H54 (cell line): ENCODE measurements around the gene RUFY1.
"Not testable (repeated sequence)": the region's sequence is repeated elsewhere in the genome, so short reads cannot be mapped to it uniquely, and the experiment has no call there.

Experiments
- DNase-seq: peaks from one replicate; pipeline ENCODE4 v3.0.0; 2011; ENCODE audit warnings: low spot score, mixed read lengths; ENCODE audit not compliant: insufficient read length
- FAIRE-seq: peaks from 3 replicates; lab custom pipeline; 2011; peaks lifted over from hg19 to GRCh38; lab: Jason Lieb, UNC
- POLR2A ChIP-seq: IDR thresholded peaks from 2 replicates; pipeline ENCODE4 v1.6.1; 2011; ENCODE audit warnings: low read depth, mild to moderate bottlenecking, low read length

RUFY1 gene

GRCh38 chr5:179526978-179527377 is 23.4 kb upstream of the RUFY1 start:
- no peak for DNase-seq
- FAIRE-seq = no peak
- no peak for TF ChIP-seq POLR2A

DNA sequence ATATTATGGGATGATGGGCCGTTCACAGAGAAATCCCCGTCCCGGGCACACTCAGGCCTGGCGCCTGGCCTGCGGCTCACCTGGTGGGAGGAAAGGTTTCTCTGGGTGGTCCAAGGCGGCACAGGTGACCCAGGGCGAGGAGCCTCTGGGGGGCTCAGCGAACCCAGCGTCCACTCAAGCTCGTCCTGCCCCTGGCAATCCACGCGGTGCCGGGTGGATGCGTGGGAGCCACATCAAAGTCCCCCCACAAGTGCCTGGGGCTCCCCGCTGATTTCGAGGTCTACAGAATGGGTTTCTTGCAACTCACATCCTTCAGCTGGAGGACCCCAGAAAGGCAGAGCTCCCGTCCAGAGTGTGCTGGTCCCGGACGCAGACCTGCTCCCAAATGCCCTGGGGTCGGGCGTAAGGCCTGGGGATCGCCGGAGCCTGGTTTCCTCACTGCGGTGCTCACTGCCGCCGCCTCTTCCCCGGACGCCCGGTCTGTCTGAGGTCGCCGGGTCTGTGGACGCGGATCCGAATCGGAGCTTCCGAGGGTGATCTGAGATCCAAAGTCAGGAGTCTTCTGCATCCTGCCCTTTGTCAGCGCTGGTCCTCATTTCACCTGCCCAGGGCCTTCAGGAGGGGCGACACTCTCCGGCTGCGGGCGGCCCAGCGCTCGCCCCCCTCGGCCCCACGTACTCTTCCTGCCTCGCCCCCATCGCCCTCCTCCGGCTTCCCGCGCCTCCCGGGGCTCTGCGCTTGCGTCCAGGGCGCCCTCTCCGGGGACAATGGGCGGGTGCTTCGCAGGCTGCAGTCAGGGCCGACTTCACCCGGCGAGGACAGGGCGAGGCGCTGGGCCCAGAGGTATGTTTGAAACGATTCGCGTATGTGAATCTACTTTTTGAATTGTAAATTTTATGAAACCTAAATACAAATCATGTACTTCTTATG is 20.0 kb upstream of the RUFY1 start:
- DNase-seq = no peak
- FAIRE-seq = no peak
- no peak for TF ChIP-seq POLR2A

DNA sequence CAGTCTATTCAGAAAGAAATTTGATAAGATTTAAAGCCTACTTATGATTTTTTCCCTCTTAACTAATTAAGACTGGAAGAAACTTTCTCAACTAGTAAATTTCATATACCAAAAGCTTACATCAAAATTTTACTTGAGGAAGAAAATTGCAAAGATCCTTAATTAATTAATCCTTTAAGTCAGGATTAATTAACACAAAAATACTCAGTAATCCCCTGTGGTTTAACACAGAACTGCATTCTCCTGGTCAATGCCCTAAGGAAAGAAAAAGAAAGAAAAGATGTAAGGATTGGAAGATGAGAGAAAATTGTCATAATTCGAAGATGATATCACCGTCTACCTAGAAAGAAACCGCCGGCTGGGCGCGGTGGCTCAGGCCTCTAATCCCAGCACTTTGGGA is 17.3 kb upstream of the RUFY1 start:
- no peak for TF ChIP-seq POLR2A
- DNase-seq = no peak
- FAIRE-seq = no peak

DNA sequence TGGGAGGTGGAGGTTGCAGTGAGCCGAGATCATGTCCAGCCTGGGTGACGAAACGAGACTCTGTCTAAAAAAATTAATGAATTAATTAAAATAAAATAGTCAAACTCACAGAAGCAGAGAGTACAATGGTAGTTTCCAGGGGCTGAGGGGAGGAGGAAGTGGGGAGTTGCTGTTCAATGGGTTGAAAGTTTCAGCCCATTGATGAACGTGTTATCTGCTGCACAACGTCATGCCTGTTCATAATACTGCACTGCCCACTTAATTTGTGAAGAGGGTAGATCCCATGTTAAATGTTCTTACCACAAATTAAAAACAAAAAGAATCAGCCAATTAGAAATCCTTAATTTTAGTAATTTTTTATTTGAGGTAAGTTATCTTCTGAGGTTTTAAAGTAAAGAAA is 16.4 kb upstream of the RUFY1 start:
- no peak for DNase-seq
- no peak for FAIRE-seq
- no peak for TF ChIP-seq POLR2A

DNA sequence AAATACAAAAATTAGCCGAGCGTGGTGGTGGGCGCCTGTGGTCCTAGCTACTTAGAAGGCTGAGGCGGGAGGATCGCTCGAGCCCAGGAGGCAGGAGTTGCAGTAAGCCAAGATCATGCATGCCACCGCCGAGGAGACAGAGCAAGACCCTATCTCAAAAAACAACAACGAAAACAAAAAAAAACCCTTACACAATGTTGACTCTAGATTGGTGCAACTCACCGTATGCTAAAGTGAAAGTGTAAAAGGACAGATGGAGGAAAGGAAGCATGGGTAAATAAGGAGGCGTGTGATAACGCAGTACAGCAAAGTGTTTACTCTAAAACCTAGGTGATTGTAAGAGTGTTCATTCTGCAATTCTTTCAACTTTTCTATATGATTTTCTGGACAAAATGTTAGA is 15.9 kb upstream of the RUFY1 start:
- FAIRE-seq (no peak), DNase-seq (no peak)
- TF ChIP-seq POLR2A = no peak

- no peak for TF ChIP-seq POLR2A
- no peak for DNase-seq
- no peak for FAIRE-seq
These were observed 13.7 kb upstream of the RUFY1 start for GRCh38 chr5:179536676-179537075.

GRCh38 chr5:179542170-179542569 is 8.2 kb upstream of the RUFY1 start:
- DNase-seq (no peak), FAIRE-seq (no peak)
- TF ChIP-seq POLR2A = no peak

GRCh38 chr5:179543275-179543674 is 7.1 kb upstream of the RUFY1 start:
- FAIRE-seq = not testable (repeated sequence)

GRCh38 chr5:179553006-179553405 is 2.7 kb downstream of the RUFY1 start:
- FAIRE-seq (no peak), DNase-seq (no peak)
- no peak for TF ChIP-seq POLR2A

More at GRCh38 chr5:179543275-179543674, 7.1 kb upstream of the RUFY1 start:
- not testable (repeated sequence) for DNase-seq

DNA sequence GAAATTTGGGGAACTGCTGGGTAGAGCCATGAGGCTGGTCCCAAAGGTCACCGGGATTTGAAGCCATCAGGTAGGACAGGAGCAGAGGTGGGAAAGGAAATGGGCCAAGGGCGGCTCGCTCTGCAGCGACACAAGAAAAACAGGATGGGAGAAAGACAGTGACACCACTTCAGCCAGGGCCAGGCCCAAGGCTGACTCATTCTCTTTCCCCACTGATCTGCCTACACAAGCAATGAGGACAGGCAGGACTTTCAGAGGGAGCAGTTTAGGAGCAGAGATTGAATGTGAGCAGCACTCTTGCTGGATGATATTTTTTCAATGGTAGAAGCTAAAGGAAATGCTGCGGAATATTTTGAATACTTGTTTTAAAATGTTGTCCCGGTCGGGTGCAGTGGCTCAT is 3.5 kb downstream of the RUFY1 start:
- TF ChIP-seq POLR2A = 0 out of 2 replicates have a peak, but pooled peaks have one; percentile 18

DNA sequence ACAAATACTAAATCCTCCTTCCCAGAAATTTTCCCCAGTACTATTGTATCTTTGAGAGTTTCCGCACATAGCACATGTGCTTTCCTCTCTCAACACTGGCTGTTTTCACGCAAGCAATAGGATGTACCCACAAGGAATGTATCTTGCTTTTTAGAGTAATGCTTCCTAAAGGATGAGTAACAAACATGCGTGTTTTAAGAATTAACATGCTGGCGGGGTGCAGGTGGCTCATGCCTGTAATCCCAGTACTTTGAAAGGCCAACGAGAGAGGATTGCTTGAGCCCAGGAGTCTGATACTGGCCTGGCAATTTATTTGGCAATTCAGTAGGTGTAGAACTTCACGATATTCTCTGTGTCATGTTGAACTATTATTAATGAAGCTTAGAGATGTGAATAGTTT is 4.6 kb downstream of the RUFY1 start:
- no peak for TF ChIP-seq POLR2A
- no peak for FAIRE-seq
- DNase-seq = no peak

More for the DNA sequence above, 3.5 kb downstream of the RUFY1 start:
- DNase-seq = peak; percentile 77
- peak; percentile 27 for FAIRE-seq

DNA sequence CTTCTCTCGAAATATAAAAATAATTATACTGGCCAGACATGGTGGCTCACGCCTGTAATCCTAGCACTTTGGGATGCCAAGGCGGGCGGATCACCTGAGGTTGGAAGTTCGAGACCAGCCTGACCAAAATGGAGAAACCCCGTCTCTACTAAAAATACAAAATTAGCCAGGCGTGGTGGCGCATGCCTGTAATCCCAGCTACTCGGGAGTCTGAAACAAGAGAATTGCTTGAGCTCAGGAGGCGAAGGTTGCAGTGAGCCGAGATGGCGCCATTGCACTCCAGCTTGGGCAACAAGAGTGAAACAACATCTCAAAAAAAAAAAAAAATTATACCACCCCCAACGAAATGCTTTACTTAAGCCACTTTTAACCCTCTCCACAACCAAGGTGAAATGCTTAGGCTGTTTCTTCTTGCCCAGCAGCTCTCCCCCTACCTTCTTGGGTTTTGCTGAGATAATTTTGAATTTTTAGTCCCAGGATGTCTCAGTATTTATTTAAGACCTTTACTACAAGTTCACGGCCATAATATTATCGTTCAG is 8.0 kb downstream of the RUFY1 start:
- DNase-seq, FAIRE-seq: not testable (repeated sequence)

DNA sequence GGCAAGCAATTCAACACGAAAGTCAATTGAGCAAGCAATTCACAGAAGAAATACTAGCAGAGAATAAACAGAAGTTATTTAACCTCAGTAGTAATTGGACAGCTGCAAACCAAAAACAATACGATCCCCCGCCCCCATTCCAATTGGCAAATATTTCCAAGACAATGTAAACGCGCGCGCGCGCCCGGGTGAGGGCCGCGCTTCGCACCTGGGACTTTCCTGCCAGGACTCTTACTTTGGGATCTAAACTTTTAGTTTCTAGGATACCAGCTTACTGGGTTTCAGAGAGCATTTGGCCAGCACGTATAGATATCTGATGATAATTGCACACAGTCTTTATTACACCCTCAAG is 8.6 kb downstream of the RUFY1 start:
- DNase-seq (no peak), FAIRE-seq (no peak)
- no peak for TF ChIP-seq POLR2A

DNA sequence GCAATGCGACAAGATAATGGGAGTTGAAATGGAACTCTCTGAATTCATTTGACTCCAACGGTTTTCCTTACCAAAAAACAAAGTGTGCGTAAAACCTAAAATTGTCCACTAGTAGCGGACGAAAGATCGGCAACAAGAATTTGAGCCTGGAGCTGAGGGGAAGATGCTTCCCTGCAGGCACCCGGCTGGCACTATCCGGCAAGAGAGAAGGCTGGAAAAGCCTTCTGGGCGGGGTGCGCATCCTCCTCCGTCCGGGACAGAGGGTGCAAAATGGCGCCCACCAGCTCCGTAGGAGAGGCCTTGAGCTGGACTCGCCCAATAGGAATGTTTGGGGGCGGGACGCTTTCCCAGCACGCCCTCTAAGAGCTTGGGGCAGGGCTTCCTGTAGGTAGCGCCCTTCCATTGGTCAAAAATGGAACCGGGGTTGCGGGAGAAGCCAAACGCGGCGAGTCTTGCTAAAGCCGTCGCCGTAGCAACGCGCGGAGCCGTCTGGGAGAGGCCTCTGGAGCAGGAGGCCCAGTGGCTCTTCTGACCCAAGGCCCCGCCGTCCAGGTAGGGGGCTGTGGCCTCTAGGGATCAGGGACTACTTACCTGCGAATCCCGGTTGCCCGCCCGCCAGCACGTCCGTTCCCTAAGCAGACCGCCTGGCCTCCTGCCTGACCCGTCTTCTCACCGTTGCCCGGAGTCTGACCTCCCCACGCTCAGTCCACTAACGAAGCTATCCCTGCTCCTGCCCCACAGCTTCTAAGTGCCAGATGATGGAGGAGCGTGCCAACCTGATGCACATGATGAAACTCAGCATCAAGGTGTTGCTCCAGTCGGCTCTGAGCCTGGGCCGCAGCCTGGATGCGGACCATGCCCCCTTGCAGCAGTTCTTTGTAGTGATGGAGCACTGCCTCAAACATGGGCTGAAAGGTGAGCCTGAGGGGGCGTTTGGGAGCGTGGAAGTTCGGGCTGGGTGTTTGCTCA is 9.2 kb downstream of the RUFY1 start:
- peak; percentile 99 for DNase-seq
- TF ChIP-seq POLR2A = peak; percentile 87
- peak; percentile 81 for FAIRE-seq
